GM12878 (cell line): Measurements from ENCODE around the gene NOP53. TPM values are rescaled to one million over a fixed set of nuclear protein-coding genes. Genes with fewer than 3 reads are reported as not detected.

ENCODE experiments used
- ATAC-seq: fragments of 200-7000 bp; cut with Tn5 transposase; 3 replicates; pipeline ENCODE4 v1.9.1; 2020; ENCODE audit warnings: mild to moderate bottlenecking, moderate library complexity
- BruUV-seq: library from RNA; stranded (reverse); fragments of 400-500 nt; replicated peaks from 2 replicates; lab custom pipeline; 2021; lab: Mats Ljungman, UMichigan
- CTCF ChIA-PET: fragments of 300-600 bp; sonication (Branson Sonifier 250); formaldehyde crosslinking; extraction: SDS; loops from one replicate; lab custom pipeline; 2021; ENCODE audit warnings: inconsistent platforms; lab: Yijun Ruan, JAX
- POLR2A ChIA-PET: fragments of 350-600 bp; formaldehyde crosslinking; extraction: SDS; loops from one replicate; lab custom pipeline; 2021; ENCODE audit warnings: inconsistent platforms; lab: Charles Lee
- RAD21 ChIA-PET: fragments of 300-600 bp; sonication (Branson Sonifier 250); formaldehyde crosslinking; loops from one replicate; lab custom pipeline; 2023; ENCODE audit warnings: antibody characterized with exemption; ENCODE audit not compliant: unreplicated experiment; lab: Charles Lee
- SMC1A ChIA-PET: fragments of 300-600 bp; sonication (Branson Sonifier 250); formaldehyde crosslinking; loops from one replicate; lab custom pipeline; 2023; ENCODE audit not compliant: unreplicated experiment, uncharacterized antibody; lab: Charles Lee
- DNase-seq: peaks from one replicate; pipeline ENCODE4 v3.0.0-alpha.2; 2011; ENCODE audit warnings: low read depth, low spot score
- FAIRE-seq: peaks from 3 replicates; lab custom pipeline; 2011; peaks lifted over from hg19 to GRCh38; lab: Jason Lieb, UNC
- H2AFZ ChIP-seq: 2 replicates; pipeline ENCODE4 v1.6.0; 2011; ENCODE audit warnings: low read depth, low read length, control low read depth; ENCODE audit not compliant: control insufficient read depth
- H3K27ac ChIP-seq: 2 replicates; pipeline ENCODE4 v1.5.1; 2011; ENCODE audit warnings: control low read depth; ENCODE audit not compliant: control insufficient read depth, insufficient read depth
- H3K27me3 ChIP-seq, 2 experiments: replicated peaks in 1 of 2; 2 replicates each; pipeline versions ENCODE4 v1.6.0 to v1.6.1; 2011; ENCODE audit warnings: low read length in 1 of 2; ENCODE audit not compliant: control insufficient read depth in 2 of 2, insufficient read depth in 2 of 2
- H3K36me3 ChIP-seq, 2 experiments: 2 replicates each; pipeline ENCODE4 v1.5.1; 2011; ENCODE audit warnings: low read length in 1 of 2; ENCODE audit not compliant: control insufficient read depth in 2 of 2, insufficient read depth in 2 of 2
- H3K4me1 ChIP-seq: 2 replicates; pipeline ENCODE4 v1.6.1; 2011; ENCODE audit warnings: mild to moderate bottlenecking, low read length, moderate library complexity, mixed read lengths; ENCODE audit not compliant: control insufficient read depth, insufficient read depth
- H3K4me2 ChIP-seq: 2 replicates; pipeline ENCODE4 v1.6.0; 2011; ENCODE audit warnings: control low read depth; ENCODE audit not compliant: control insufficient read depth, insufficient read depth
- H3K4me3 ChIP-seq: fragments of 200-600 bp; sonication (generic); 2 replicates; pipeline ENCODE4 v1.5.1; 2016
- H3K79me2 ChIP-seq: 2 replicates; pipeline ENCODE4 v1.6.0; 2011; ENCODE audit warnings: low read length; ENCODE audit not compliant: control insufficient read depth, insufficient read depth
- H3K9ac ChIP-seq: 2 replicates; pipeline ENCODE4 v1.8.0; 2011; ENCODE audit warnings: low read length, control low read depth, mixed read lengths; ENCODE audit not compliant: control insufficient read depth, insufficient read depth
- H3K9me3 ChIP-seq: replicated peaks from 3 replicates; pipeline ENCODE4 v1.5.1; 2011; ENCODE audit warnings: mild to moderate bottlenecking, low read length; ENCODE audit not compliant: control insufficient read depth, insufficient read depth
- H4K20me1 ChIP-seq: 2 replicates; pipeline ENCODE4 v1.6.0; 2011; ENCODE audit not compliant: control insufficient read depth, insufficient read depth
- BACH1 ChIP-seq: fragments of 450-650 bp; IDR thresholded peaks from 2 replicates; pipeline ENCODE4 v1.6.1; 2017; ENCODE audit warnings: mild to moderate bottlenecking, borderline replicate concordance
- CBX3 ChIP-seq: fragments of 200-600 bp; sonication (generic); IDR thresholded peaks from 2 replicates; pipeline ENCODE4 v1.6.1; 2016; ENCODE audit warnings: low read depth, borderline replicate concordance
- DPF2 ChIP-seq: fragments of 450-650 bp; IDR thresholded peaks from 2 replicates; pipeline ENCODE4 v1.6.1; 2017; ENCODE audit warnings: mild to moderate bottlenecking
- EZH2 ChIP-seq: IDR thresholded peaks from 2 replicates; pipeline ENCODE4 v1.6.1; 2012; ENCODE audit warnings: low read depth, mild to moderate bottlenecking, control low read depth, inconsistent platforms, low read length, borderline replicate concordance; ENCODE audit not compliant: control insufficient read depth
- KAT2A ChIP-seq: conservative IDR thresholded peaks from 2 replicates; pipeline ENCODE4 v1.6.1; 2011; ENCODE audit warnings: low read depth, low read length; ENCODE audit not compliant: control insufficient read depth
- NFYB ChIP-seq: IDR thresholded peaks from 2 replicates; pipeline ENCODE4 v1.6.1; 2011; ENCODE audit warnings: low read depth, mild to moderate bottlenecking, low read length, improper control_type of control experiment, moderate library complexity; ENCODE audit not compliant: insufficient read depth
- PAX5 ChIP-seq: IDR thresholded peaks from 2 replicates; pipeline ENCODE4 v1.6.1; 2011; ENCODE audit warnings: low read depth, low read length, borderline replicate concordance
- PML ChIP-seq: IDR thresholded peaks from 2 replicates; pipeline ENCODE4 v1.6.1; 2012; ENCODE audit warnings: low read length, inconsistent platforms
- RB1 ChIP-seq: fragments of 450-650 bp; formaldehyde crosslinking; IDR thresholded peaks from 2 replicates; pipeline ENCODE4 v1.6.1; 2017; ENCODE audit warnings: mild to moderate bottlenecking, borderline replicate concordance
- RCOR1 ChIP-seq: conservative IDR thresholded peaks from 2 replicates; pipeline ENCODE4 v1.6.1; 2012; ENCODE audit warnings: low read depth, low read length, improper control_type of control experiment
- SMAD1 ChIP-seq: fragments of 450-650 bp; IDR thresholded peaks from 2 replicates; pipeline ENCODE4 v1.6.1; 2018; ENCODE audit warnings: mild to moderate bottlenecking, low read depth; ENCODE audit not compliant: partially characterized antibody
- SPI1 ChIP-seq: IDR thresholded peaks from 2 replicates; pipeline ENCODE4 v1.6.1; 2011; ENCODE audit warnings: low read depth, mild to moderate bottlenecking, low read length, moderate library complexity, borderline replicate concordance; ENCODE audit not compliant: insufficient read depth
- WRNIP1 ChIP-seq: IDR thresholded peaks from 2 replicates; pipeline ENCODE4 v1.6.1; 2011; ENCODE audit warnings: low read depth, low read length, improper control_type of control experiment, borderline replicate concordance
- WGBS: methylation state at CpG from one replicate; pipeline ENCODE4 v1.1.6; 2016; ENCODE audit warnings: low lambda C conversion rate; ENCODE audit not compliant: insufficient replicate concordance, insufficient coverage; ENCODE audit errors: missing lambda C conversion rate; 5-methylcytosine and 5-hydroxymethylcytosine counted together
- in situ Hi-C: fragments of 300-500 bp; cut with MboI; formaldehyde crosslinking; loops from 9 replicates; pipeline ENCODE4 v1.14.3; 2018; ENCODE audit warnings: mixed read lengths
- intact Hi-C: fragments of 100-400 bp; cut with micrococcal nuclease; formaldehyde crosslinking; loops from one replicate; pipeline ENCODE4 v1.14.2; 2022; ENCODE audit not compliant: unreplicated experiment
- polyA plus RNA-seq, 11 experiments: library from polyadenylated mRNA; depleted of rRNA in 4 of 11; unstranded in 6 of 11; stranded (reverse) in 5 of 11; fragments of >200 nt; fragmentation: Nextera tagmentation in 4 of 11; fragmentation: Illumina TruSeq in 1 of 11; extraction: Ambion mirVana in 4 of 11; extraction: Trizol in 1 of 11; gene quantifications; 1 replicate in 1 of 11; 2 replicates in 10 of 11; pipeline versions ENCODE4 v1.2.1 to v1.2.3, GENCODE V29; 2011 to 2016; ENCODE audit warnings: inconsistent platforms in 2 of 11, missing spikeins in 2 of 11, low read depth in 1 of 11
- total RNA-seq, 4 experiments: library from RNA; depleted of rRNA in 3 of 4; stranded (reverse); fragments of >200 nt in 3 of 4; fragmentation: Illumina TruSeq in 1 of 4; extraction: Trizol in 1 of 4; gene quantifications; 2 replicates each; pipeline versions ENCODE4 v1.2.1 to v1.2.3, GENCODE V29; 2013 to 2021
- TF ChIP-seq, protein P1 (sequence below): fragments of 450-650 bp; IDR thresholded peaks from 2 replicates; pipeline ENCODE4 v1.6.1; 2017; ENCODE audit warnings: mild to moderate bottlenecking, moderate library complexity
- TF ChIP-seq, protein P2 (sequence below): fragments of 450-650 bp; conservative IDR thresholded peaks from 2 replicates; pipeline ENCODE4 v1.6.1; 2017; ENCODE audit warnings: mild to moderate bottlenecking, moderate library complexity

The NOP53 gene
- total and polyA plus RNA-seq, 10 of the 15 experiments (the other 5 are each of a cell fraction or from before 2014, with no cell fraction given), result 6.0 to 386 (median 167) TPM

DNA sequence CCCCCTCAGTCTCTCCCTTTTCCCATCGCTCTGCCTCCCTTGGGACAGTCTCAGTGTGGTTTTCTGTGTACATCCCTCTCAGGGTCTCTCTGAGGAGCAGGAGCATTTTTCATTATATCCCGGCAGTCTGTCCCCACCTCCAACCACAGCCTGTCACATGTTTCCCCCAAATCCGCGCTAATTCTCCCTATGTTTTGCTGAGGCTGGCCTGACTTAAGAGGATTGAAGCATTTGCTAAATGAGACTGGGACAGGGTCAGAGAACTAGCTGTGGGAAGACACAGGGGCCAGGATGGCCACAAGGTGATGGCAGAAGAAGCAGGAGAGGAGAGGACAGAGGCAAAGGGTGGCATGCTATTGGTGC is 53.5 kb downstream of the NOP53 start:
- Histone ChIP-seq H3K4me3 (no peak overlapping the region), H3K4me2 (no peak overlapping the region), H3K9ac (no peak overlapping the region), H3K79me2 (no peaks in the 10 kb centered on the region), H2AFZ (no peak overlapping the region), H3K36me3 (no peaks in the 10 kb centered on the region), H3K9me3 (no peaks in the 10 kb centered on the region), H3K27ac (no peak overlapping the region), H3K27me3 (no peaks in the 10 kb centered on the region; a peak in 1 of 4 replicates), H4K20me1 (no peaks in the 10 kb centered on the region), H3K4me1 (no peaks in the 10 kb centered on the region)
- SMC1A ChIA-PET, result no interaction called here
- no TSS peak for BruUV-seq
- TF ChIP-seq KAT2A (no peak), RCOR1 (no peak), NFYB (no peak), EZH2 (no peak), RB1 (no peak), PAX5 (no peak), CBX3 (no peak), PML (no peak), SMAD1 (no peak), BACH1 (no peak), SPI1 (no peak), DPF2 (no peak), WRNIP1 (no peak)
- TF ChIP-seq, protein P1, sequence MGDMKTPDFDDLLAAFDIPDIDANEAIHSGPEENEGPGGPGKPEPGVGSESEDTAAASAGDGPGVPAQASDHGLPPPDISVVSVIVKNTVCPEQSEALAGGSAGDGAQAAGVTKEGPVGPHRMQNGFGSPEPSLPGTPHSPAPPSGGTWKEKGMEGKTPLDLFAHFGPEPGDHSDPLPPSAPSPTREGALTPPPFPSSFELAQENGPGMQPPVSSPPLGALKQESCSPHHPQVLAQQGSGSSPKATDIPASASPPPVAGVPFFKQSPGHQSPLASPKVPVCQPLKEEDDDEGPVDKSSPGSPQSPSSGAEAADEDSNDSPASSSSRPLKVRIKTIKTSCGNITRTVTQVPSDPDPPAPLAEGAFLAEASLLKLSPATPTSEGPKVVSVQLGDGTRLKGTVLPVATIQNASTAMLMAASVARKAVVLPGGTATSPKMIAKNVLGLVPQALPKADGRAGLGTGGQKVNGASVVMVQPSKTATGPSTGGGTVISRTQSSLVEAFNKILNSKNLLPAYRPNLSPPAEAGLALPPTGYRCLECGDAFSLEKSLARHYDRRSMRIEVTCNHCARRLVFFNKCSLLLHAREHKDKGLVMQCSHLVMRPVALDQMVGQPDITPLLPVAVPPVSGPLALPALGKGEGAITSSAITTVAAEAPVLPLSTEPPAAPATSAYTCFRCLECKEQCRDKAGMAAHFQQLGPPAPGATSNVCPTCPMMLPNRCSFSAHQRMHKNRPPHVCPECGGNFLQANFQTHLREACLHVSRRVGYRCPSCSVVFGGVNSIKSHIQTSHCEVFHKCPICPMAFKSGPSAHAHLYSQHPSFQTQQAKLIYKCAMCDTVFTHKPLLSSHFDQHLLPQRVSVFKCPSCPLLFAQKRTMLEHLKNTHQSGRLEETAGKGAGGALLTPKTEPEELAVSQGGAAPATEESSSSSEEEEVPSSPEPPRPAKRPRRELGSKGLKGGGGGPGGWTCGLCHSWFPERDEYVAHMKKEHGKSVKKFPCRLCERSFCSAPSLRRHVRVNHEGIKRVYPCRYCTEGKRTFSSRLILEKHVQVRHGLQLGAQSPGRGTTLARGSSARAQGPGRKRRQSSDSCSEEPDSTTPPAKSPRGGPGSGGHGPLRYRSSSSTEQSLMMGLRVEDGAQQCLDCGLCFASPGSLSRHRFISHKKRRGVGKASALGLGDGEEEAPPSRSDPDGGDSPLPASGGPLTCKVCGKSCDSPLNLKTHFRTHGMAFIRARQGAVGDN, result no peak
- TF ChIP-seq, protein P2, sequence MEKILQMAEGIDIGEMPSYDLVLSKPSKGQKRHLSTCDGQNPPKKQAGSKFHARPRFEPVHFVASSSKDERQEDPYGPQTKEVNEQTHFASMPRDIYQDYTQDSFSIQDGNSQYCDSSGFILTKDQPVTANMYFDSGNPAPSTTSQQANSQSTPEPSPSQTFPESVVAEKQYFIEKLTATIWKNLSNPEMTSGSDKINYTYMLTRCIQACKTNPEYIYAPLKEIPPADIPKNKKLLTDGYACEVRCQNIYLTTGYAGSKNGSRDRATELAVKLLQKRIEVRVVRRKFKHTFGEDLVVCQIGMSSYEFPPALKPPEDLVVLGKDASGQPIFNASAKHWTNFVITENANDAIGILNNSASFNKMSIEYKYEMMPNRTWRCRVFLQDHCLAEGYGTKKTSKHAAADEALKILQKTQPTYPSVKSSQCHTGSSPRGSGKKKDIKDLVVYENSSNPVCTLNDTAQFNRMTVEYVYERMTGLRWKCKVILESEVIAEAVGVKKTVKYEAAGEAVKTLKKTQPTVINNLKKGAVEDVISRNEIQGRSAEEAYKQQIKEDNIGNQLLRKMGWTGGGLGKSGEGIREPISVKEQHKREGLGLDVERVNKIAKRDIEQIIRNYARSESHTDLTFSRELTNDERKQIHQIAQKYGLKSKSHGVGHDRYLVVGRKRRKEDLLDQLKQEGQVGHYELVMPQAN, result no peak
- intact Hi-C loops, result no loop called here
- WGBS, result 18% methylated on average over 4 of the region's 4 CpGs
- ATAC-seq, result no peak
- in situ Hi-C loops, result no loop called here
- POLR2A ChIA-PET, result no interaction called here
- FAIRE-seq, result no peak
- no peak for DNase-seq
- RAD21 ChIA-PET, result no interaction called here
- CTCF ChIA-PET, result no interaction called here
